Measurements from ENCODE around the gene GABRA1.

DNA sequence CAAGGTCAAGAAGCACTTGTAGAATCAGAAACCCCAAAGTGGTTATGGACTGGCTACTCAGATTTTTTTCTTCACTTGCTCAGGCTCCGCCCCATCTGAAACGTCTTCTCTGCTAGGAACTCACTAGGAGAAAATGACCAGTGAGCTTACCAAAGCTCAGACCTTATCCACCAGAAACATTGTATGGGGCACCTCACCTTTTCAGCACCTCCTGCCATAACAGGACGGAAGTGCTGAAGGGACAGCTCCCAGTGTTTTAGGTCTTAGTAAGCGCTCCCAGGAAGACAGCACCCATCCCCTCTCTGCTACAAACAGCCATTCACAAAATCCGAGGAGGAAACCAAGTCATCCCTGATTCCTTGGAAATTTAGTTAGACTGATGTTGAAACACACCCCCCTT, 1.2 kb upstream of the GABRA1 start:
- no peak for TF ChIP-seq POLR2AphosphoS5 (IDR thresholded peaks at IDR 0.05; ENCODE audit: insufficient read depth in 1 of 2, low read depth in 1 of 2)
- no peak for TF ChIP-seq POLR2A (IDR thresholded peaks at IDR 0.05)

Measured in vagina (tissue), 2 donors.